IMR-90 (cell line): ENCODE measurements around the gene PNKD.

Experiments
- BHLHE40 ChIP-seq: fragments of 150-350 bp; IDR thresholded peaks from 2 replicates; pipeline ENCODE4 v1.6.1; 2016; ENCODE audit warnings: mild to moderate bottlenecking, low read depth, low read length
- CTCF ChIP-seq: conservative IDR thresholded peaks from 2 replicates; pipeline ENCODE4 v1.5.1; 2012; ENCODE audit warnings: mild to moderate bottlenecking, low read depth, low read length, improper control_type of control experiment
- ELK1 ChIP-seq: fragments of 150-350 bp; IDR thresholded peaks from 2 replicates; pipeline ENCODE4 v1.6.1; 2016; ENCODE audit warnings: low read depth, mild to moderate bottlenecking, low read length, moderate library complexity, borderline replicate concordance
- MAFK ChIP-seq: IDR thresholded peaks from 2 replicates; pipeline ENCODE4 v1.6.1; 2012; ENCODE audit warnings: low read depth, low read length, improper control_type of control experiment
- MAZ ChIP-seq: IDR thresholded peaks from 2 replicates; pipeline ENCODE4 v1.6.1; 2012; ENCODE audit warnings: low read depth, mild to moderate bottlenecking, low read length, improper control_type of control experiment, moderate library complexity, borderline replicate concordance
- MXI1 ChIP-seq: IDR thresholded peaks from 2 replicates; pipeline ENCODE4 v1.6.1; 2012; ENCODE audit warnings: low read depth, mild to moderate bottlenecking, low read length, moderate library complexity, borderline replicate concordance
- POLR2A ChIP-seq: IDR thresholded peaks from 2 replicates; pipeline ENCODE4 v1.6.1; 2012; ENCODE audit warnings: mild to moderate bottlenecking, low read depth, low read length
- RAD21 ChIP-seq: IDR thresholded peaks from 2 replicates; pipeline ENCODE4 v1.6.1; 2012; ENCODE audit warnings: low read length, improper control_type of control experiment
- RFX5 ChIP-seq: IDR thresholded peaks from 2 replicates; pipeline ENCODE4 v1.8.0; 2012; ENCODE audit warnings: low read depth, mild to moderate bottlenecking, low read length, moderate library complexity
- SMC3 ChIP-seq: fragments of 150-350 bp; IDR thresholded peaks from 2 replicates; pipeline ENCODE4 v1.6.1; 2016; ENCODE audit warnings: low read depth, mild to moderate bottlenecking, antibody characterized with exemption, low read length, moderate library complexity
- USF2 ChIP-seq: fragments of 150-350 bp; IDR thresholded peaks from 2 replicates; pipeline ENCODE4 v1.6.1; 2017; ENCODE audit warnings: mild to moderate bottlenecking, antibody characterized with exemption, low read length, low read depth

GRCh38 chr2:218306184-218306920 is 36.0 kb downstream of the PNKD start:
- no peak for TF ChIP-seq CTCF
- no peak for TF ChIP-seq MAZ
- no peak for TF ChIP-seq BHLHE40
- no peak for TF ChIP-seq RFX5
- TF ChIP-seq POLR2A = no peak
- TF ChIP-seq MAFK = no peak
- TF ChIP-seq RAD21 = no peak
- TF ChIP-seq MXI1 = no peak
- TF ChIP-seq USF2 = no peak
- TF ChIP-seq ELK1 = no peak
- no peak for TF ChIP-seq SMC3
